Stimulated activated naive CD8-positive, alpha-beta T cell treated with anti-CD3 and anti-CD28 coated beads, Interleukin-15, Interleukin-2, amounts not matched to agents 100 ng/mL and 50 ng/mL, for 24 hours (primary cell): ENCODE data around the gene CSNK1G1.
"Not testable (repeated sequence)": the region's sequence is repeated elsewhere in the genome, so short reads cannot be mapped to it uniquely, and the experiment has no call there.

Experiments
- H3K27ac Mint-ChIP-seq: one replicate; pipeline ENCODE4 v1.8.0; 2021; ENCODE audit warnings: mild to moderate bottlenecking, mixed read lengths
- H3K27me3 Mint-ChIP-seq: one replicate; pipeline ENCODE4 v1.8.0; 2021; ENCODE audit warnings: mixed read lengths
- H3K36me3 Mint-ChIP-seq: one replicate; pipeline ENCODE4 v1.8.0; 2021; ENCODE audit warnings: low read depth, mixed read lengths
- H3K4me1 Mint-ChIP-seq: one replicate; pipeline ENCODE4 v1.8.0; 2021; ENCODE audit warnings: low read depth, mixed read lengths
- H3K4me3 Mint-ChIP-seq: one replicate; pipeline ENCODE4 v1.8.0; 2021; ENCODE audit warnings: mild to moderate bottlenecking, mixed read lengths
- H3K9me3 Mint-ChIP-seq: one replicate; pipeline ENCODE4 v1.8.0; 2021; ENCODE audit warnings: mixed read lengths

The CSNK1G1 gene

GRCh38 chr15:64355944-64356709 lies at the start of gene CSNK1G1:
TSS of gene CSNK1G1 (minus strand) at chr15:64356173. CDS start at chr15:64300499, 55,674 bp downstream.
- Mint-ChIP-seq H3K4me3 (peak within 1 kb of the TSS; percentile 89), H3K36me3 (peaks cover 3% of the 10 kb centered on the region), H3K4me1 (peaks cover 21% of the 10 kb centered on the region), H3K9me3 (no peaks in the 10 kb centered on the region), H3K27me3 (no peaks in the 10 kb centered on the region), H3K27ac (peak within 1 kb of the TSS; percentile 92)

- Mint-ChIP-seq H3K4me3 (no peak overlapping the region), H3K27me3 (no peaks in the 10 kb centered on the region), H3K4me1 (no peaks in the 10 kb centered on the region), H3K27ac (no peak overlapping the region), H3K36me3 (peaks cover 35% of the 10 kb centered on the region), H3K9me3 (no peaks in the 10 kb centered on the region)
Observed at GRCh38 chr15:64400583-64400982, 44.6 kb upstream of the CSNK1G1 start.

GRCh38 chr15:64398575-64398974 lies 42.6 kb upstream of the CSNK1G1 start:
- no peak overlapping the region for H3K4me3 Mint-ChIP-seq
- H3K4me1 Mint-ChIP-seq = peaks cover 5% of the 10 kb centered on the region
- H3K27me3 Mint-ChIP-seq = no peaks in the 10 kb centered on the region
- H3K9me3 Mint-ChIP-seq = no peaks in the 10 kb centered on the region
- peaks cover 45% of the 10 kb centered on the region for H3K36me3 Mint-ChIP-seq
- H3K27ac Mint-ChIP-seq = no peak overlapping the region

- no peaks in the 10 kb centered on the region for H3K27me3 Mint-ChIP-seq
- no peak overlapping the region for H3K4me3 Mint-ChIP-seq
- no peak overlapping the region for H3K27ac Mint-ChIP-seq
- H3K36me3 Mint-ChIP-seq = peaks cover 44% of the 10 kb centered on the region
- no peaks in the 10 kb centered on the region for H3K9me3 Mint-ChIP-seq
- H3K4me1 Mint-ChIP-seq = peaks cover 5% of the 10 kb centered on the region
Observed at GRCh38 chr15:64396789-64397188, 40.8 kb upstream of the CSNK1G1 start.

GRCh38 chr15:64392471-64392870 lies 36.5 kb upstream of the CSNK1G1 start:
- H3K4me3 Mint-ChIP-seq, H3K27me3 Mint-ChIP-seq: not testable (repeated sequence)
- H3K36me3 Mint-ChIP-seq = peaks cover 29% of the 10 kb centered on the region

GRCh38 chr15:64389036-64389435 lies 33.1 kb upstream of the CSNK1G1 start:
- Mint-ChIP-seq H3K27ac (peak overlapping the region; percentile 18), H3K4me3 (peak overlapping the region; percentile 100), H3K4me1 (peaks cover 22% of the 10 kb centered on the region), H3K36me3 (peaks cover 7% of the 10 kb centered on the region), H3K27me3 (no peaks in the 10 kb centered on the region), H3K9me3 (no peaks in the 10 kb centered on the region)

More at GRCh38 chr15:64392471-64392870, 36.5 kb upstream of the CSNK1G1 start:
- not testable (repeated sequence) for H3K9me3 Mint-ChIP-seq, H3K27ac Mint-ChIP-seq
- peaks cover 25% of the 10 kb centered on the region for H3K4me1 Mint-ChIP-seq

GRCh38 chr15:64387562-64388168 lies 31.7 kb upstream of the CSNK1G1 start, which contains the start of gene TRIP4:
TSS of gene TRIP4 (plus strand) at chr15:64387836. CDS start at chr15:64387864, 28 bp downstream.
- peak within 1 kb of the TSS; percentile 100 for H3K4me3 Mint-ChIP-seq
- H3K27ac Mint-ChIP-seq = peak within 1 kb of the TSS; percentile 96
- peaks cover 3% of the 10 kb centered on the region for H3K36me3 Mint-ChIP-seq
- H3K27me3 Mint-ChIP-seq = no peaks in the 10 kb centered on the region
- peaks cover 22% of the 10 kb centered on the region for H3K4me1 Mint-ChIP-seq
- no peaks in the 10 kb centered on the region for H3K9me3 Mint-ChIP-seq

- peaks cover 3% of the 10 kb centered on the region for H3K36me3 Mint-ChIP-seq
- no peak overlapping the region for H3K27ac Mint-ChIP-seq
- H3K4me3 Mint-ChIP-seq = peak overlapping the region; percentile 61
Observed at GRCh38 chr15:64386291-64386690, 30.3 kb upstream of the CSNK1G1 start.

GRCh38 chr15:64383760-64384159 lies 27.8 kb upstream of the CSNK1G1 start:
- Mint-ChIP-seq H3K27me3 (no peaks in the 10 kb centered on the region), H3K4me3 (no peak overlapping the region), H3K9me3 (no peaks in the 10 kb centered on the region), H3K27ac (no peak overlapping the region), H3K4me1 (peaks cover 31% of the 10 kb centered on the region), H3K36me3 (peaks cover 12% of the 10 kb centered on the region)

More at GRCh38 chr15:64386291-64386690, 30.3 kb upstream of the CSNK1G1 start:
- Mint-ChIP-seq H3K27me3 (no peaks in the 10 kb centered on the region), H3K4me1 (peaks cover 30% of the 10 kb centered on the region), H3K9me3 (no peaks in the 10 kb centered on the region)

- no peaks in the 10 kb centered on the region for H3K9me3 Mint-ChIP-seq
- peaks cover 18% of the 10 kb centered on the region for H3K4me1 Mint-ChIP-seq
Observed at GRCh38 chr15:64381000-64381751, 25.2 kb upstream of the CSNK1G1 start, which contains the start of gene PCLAF. TSS of gene PCLAF (minus strand) at chr15:64381441. CDS start at chr15:64381371, 70 bp downstream.

GRCh38 chr15:64380130-64380870 lies 24.3 kb upstream of the CSNK1G1 start:
- peaks cover 18% of the 10 kb centered on the region for H3K4me1 Mint-ChIP-seq
- peak overlapping the region; percentile 81 for H3K27ac Mint-ChIP-seq
- H3K36me3 Mint-ChIP-seq = peaks cover 15% of the 10 kb centered on the region
- H3K4me3 Mint-ChIP-seq = peak overlapping the region; percentile 87
- not testable (repeated sequence) for H3K27me3 Mint-ChIP-seq, H3K9me3 Mint-ChIP-seq

More at GRCh38 chr15:64381000-64381751, 25.2 kb upstream of the CSNK1G1 start, which contains the start of gene PCLAF:
- Mint-ChIP-seq H3K27ac (peak within 1 kb of the TSS; percentile 81), H3K27me3 (no peaks in the 10 kb centered on the region), H3K4me3 (peak within 1 kb of the TSS; percentile 87), H3K36me3 (peaks cover 9% of the 10 kb centered on the region)

- H3K36me3 Mint-ChIP-seq = peaks cover 16% of the 10 kb centered on the region
- no peaks in the 10 kb centered on the region for H3K9me3 Mint-ChIP-seq
- H3K27me3 Mint-ChIP-seq = no peaks in the 10 kb centered on the region
- H3K27ac Mint-ChIP-seq = no peak overlapping the region
- H3K4me1 Mint-ChIP-seq = peaks cover 18% of the 10 kb centered on the region
- H3K4me3 Mint-ChIP-seq = peak overlapping the region; percentile 87
Observed at GRCh38 chr15:64379216-64379960, 23.4 kb upstream of the CSNK1G1 start.

GRCh38 chr15:64373360-64373759 lies 17.4 kb upstream of the CSNK1G1 start:
- Mint-ChIP-seq H3K4me1 (peaks cover 7% of the 10 kb centered on the region), H3K36me3 (peaks cover 27% of the 10 kb centered on the region), H3K27me3 (no peaks in the 10 kb centered on the region), H3K9me3 (no peaks in the 10 kb centered on the region), H3K4me3 (no peak overlapping the region), H3K27ac (no peak overlapping the region)

- H3K27me3 Mint-ChIP-seq, H3K4me3 Mint-ChIP-seq, H3K9me3 Mint-ChIP-seq, H3K27ac Mint-ChIP-seq, H3K4me1 Mint-ChIP-seq: not testable (repeated sequence)
- H3K36me3 Mint-ChIP-seq = peaks cover 34% of the 10 kb centered on the region
Observed at GRCh38 chr15:64371383-64371782, 15.4 kb upstream of the CSNK1G1 start.
